Fibroblast of lung (primary cell): ENCODE measurements around the gene EPN3. TPM values are rescaled to one million over a fixed set of nuclear protein-coding genes. Genes with fewer than 3 reads are reported as not detected.

Experiments
- DNase-seq, 2 donors: peaks; one replicate each; pipeline versions ENCODE4 v3.0.0 to v3.0.0-alpha.2; 2010; ENCODE audit warnings: low read depth in 2 of 2
- H2AFZ ChIP-seq: 2 replicates; pipeline ENCODE4 v1.5.1; 2012; ENCODE audit warnings: low read length, control low read depth, inconsistent platforms
- H3K27ac ChIP-seq: 2 replicates; pipeline ENCODE4 v1.5.1; 2011; ENCODE audit warnings: low read length, control low read depth; ENCODE audit not compliant: insufficient read depth
- H3K27me3 ChIP-seq: 2 replicates; pipeline ENCODE4 v1.5.1; 2011; ENCODE audit warnings: mild to moderate bottlenecking, low read length; ENCODE audit not compliant: control insufficient read depth, insufficient read depth
- H3K36me3 ChIP-seq: 2 replicates; pipeline ENCODE4 v1.5.1; 2011; ENCODE audit warnings: low read length; ENCODE audit not compliant: control insufficient read depth, insufficient read depth
- H3K4me1 ChIP-seq: 2 replicates; pipeline ENCODE4 v1.5.1; 2011; ENCODE audit warnings: low read length; ENCODE audit not compliant: control insufficient read depth, insufficient read depth; ENCODE audit errors: extremely low read depth
- H3K4me2 ChIP-seq: 2 replicates; pipeline ENCODE4 v1.5.1; 2011; ENCODE audit warnings: low read length, control low read depth; ENCODE audit not compliant: insufficient read depth; ENCODE audit errors: extremely low read depth
- H3K4me3 ChIP-seq, 4 experiments: fragments of 200-600 bp in 1 of 4; sonication (generic) in 1 of 4; replicated peaks in 1 of 4; 2 replicates each; pipeline ENCODE4 v1.5.1; 2011 to 2016; ENCODE audit warnings: low read length in 4 of 4, low read depth in 3 of 4, mild to moderate bottlenecking in 3 of 4, control low read depth in 2 of 4, inconsistent platforms in 1 of 4, mixed read lengths in 1 of 4; ENCODE audit not compliant: insufficient read depth in 1 of 4; ENCODE audit errors: control extremely low read depth in 1 of 4
- H3K79me2 ChIP-seq: 2 replicates; pipeline ENCODE4 v1.5.1; 2012; ENCODE audit warnings: mild to moderate bottlenecking, low read length, inconsistent platforms; ENCODE audit not compliant: control insufficient read depth, insufficient read depth
- H3K9ac ChIP-seq: 2 replicates; pipeline ENCODE4 v1.5.1; 2011; ENCODE audit warnings: mild to moderate bottlenecking, low read length, control low read depth; ENCODE audit not compliant: insufficient read depth
- H3K9me3 ChIP-seq: 2 replicates; pipeline ENCODE4 v1.5.1; 2012; ENCODE audit warnings: low read depth, low read length; ENCODE audit not compliant: control insufficient read depth, insufficient read depth
- H4K20me1 ChIP-seq: 2 replicates; pipeline ENCODE4 v1.5.1; 2011; ENCODE audit warnings: low read length; ENCODE audit not compliant: control insufficient read depth, insufficient read depth; ENCODE audit errors: extremely low read depth
- CTCF ChIP-seq, 2 donors: IDR thresholded peaks in 1 of 2; conservative IDR thresholded peaks in 1 of 2; 1 replicate in 1 of 2; 2 replicates in 1 of 2; pipeline ENCODE4 v1.5.1; 2011 to 2012; ENCODE audit warnings: low read length in 2 of 2, control low read depth in 1 of 2, inconsistent platforms in 1 of 2, low read depth in 1 of 2, mild to moderate bottlenecking in 1 of 2
- EZH2 ChIP-seq: IDR thresholded peaks from 2 replicates; pipeline ENCODE4 v1.5.1; 2012; ENCODE audit warnings: low read length, control low read depth, mild to moderate bottlenecking; ENCODE audit errors: missing control alignments
- polyA plus RNA-seq, 2 donors: library from polyadenylated mRNA; depleted of rRNA in 1 of 2; stranded (reverse) in 1 of 2; unstranded in 1 of 2; fragments of >200 nt; gene quantifications; 2 replicates each; pipeline ENCODE4 v1.2.1, GENCODE V29; 2011 to 2012; ENCODE audit warnings: missing spikeins in 1 of 2
- total RNA-seq: library from RNA; depleted of rRNA; stranded (reverse); fragments of >200 nt; gene quantifications from 2 replicates; pipeline ENCODE4 v1.2.1, GENCODE V29; 2014

Gene EPN3
- total and polyA plus RNA-seq, 2 donors (not counting 1 experiment from before 2014, with no cell fraction given): not detected

DNA sequence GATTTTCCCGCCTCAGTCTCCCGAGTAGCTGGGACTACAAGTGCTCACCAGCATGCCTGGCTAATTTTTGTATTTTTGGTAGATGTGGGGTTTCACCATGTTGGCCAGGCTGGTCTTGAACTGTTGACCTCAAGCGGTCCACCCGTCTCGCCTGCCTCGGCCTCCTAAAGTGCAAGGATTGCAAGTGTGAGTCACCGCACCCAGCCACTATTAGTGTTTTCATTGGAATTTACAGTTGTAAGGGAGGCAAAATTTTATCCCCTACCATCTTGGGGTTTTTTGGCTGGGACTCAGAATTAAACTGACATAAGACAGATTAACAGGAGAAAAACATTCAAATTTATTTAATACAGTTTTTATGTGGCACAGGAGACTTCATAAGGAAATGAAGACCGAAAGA lies 36.6 kb upstream of the EPN3 start:
- TF ChIP-seq CTCF (conservative IDR thresholded peaks at IDR 0.05 in 1 of 2, IDR thresholded peaks at IDR 0.05 in 1 of 2; ENCODE audit: low read depth in 1 of 2, low read length in 2 of 2) (no peak), EZH2 (no peak)
- H3K27me3 ChIP-seq: no peaks in the 10 kb centered on the region
- no peaks in the 10 kb centered on the region for H4K20me1 ChIP-seq
- H3K27ac ChIP-seq: no peak overlapping the region
- no peak overlapping the region for H3K4me2 ChIP-seq
- H3K9me3 ChIP-seq: no peaks in the 10 kb centered on the region
- H3K4me1 ChIP-seq: no peaks in the 10 kb centered on the region
- H2AFZ ChIP-seq: no peak overlapping the region
- H3K79me2 ChIP-seq: no peaks in the 10 kb centered on the region
- no peak overlapping the region for H3K4me3 ChIP-seq
- H3K9ac ChIP-seq: no peak overlapping the region
- peak in 1 of 2 donors; percentile 72 for DNase-seq
- H3K36me3 ChIP-seq: no peaks in the 10 kb centered on the region

- no peaks in the 10 kb centered on the region for H3K79me2 ChIP-seq
- DNase-seq: no peak
- no peaks in the 10 kb centered on the region for H3K27me3 ChIP-seq
- no peak overlapping the region for H3K9ac ChIP-seq
- no peaks in the 10 kb centered on the region for H4K20me1 ChIP-seq
- no peak overlapping the region for H2AFZ ChIP-seq
- no peak for TF ChIP-seq CTCF (conservative IDR thresholded peaks at IDR 0.05 in 1 of 2, IDR thresholded peaks at IDR 0.05 in 1 of 2; ENCODE audit: low read depth in 1 of 2, low read length in 2 of 2)
- no peak for TF ChIP-seq EZH2
- no peaks in the 10 kb centered on the region for H3K36me3 ChIP-seq
- H3K27ac ChIP-seq: no peak overlapping the region
- H3K9me3 ChIP-seq: no peaks in the 10 kb centered on the region
- H3K4me1 ChIP-seq: no peaks in the 10 kb centered on the region
- H3K4me2 ChIP-seq: no peak overlapping the region
- H3K4me3 ChIP-seq: no peak overlapping the region
Observed at GRCh38 chr17:50498021-50498874, 34.3 kb upstream of the EPN3 start.

GRCh38 chr17:50499270-50499669 lies 33.3 kb upstream of the EPN3 start:
- H3K4me3 ChIP-seq: no peak overlapping the region
- no peaks in the 10 kb centered on the region for H4K20me1 ChIP-seq
- no peaks in the 10 kb centered on the region for H3K9me3 ChIP-seq
- no peaks in the 10 kb centered on the region for H3K4me1 ChIP-seq
- no peak overlapping the region for H3K9ac ChIP-seq
- no peak for DNase-seq
- H2AFZ ChIP-seq: no peak overlapping the region
- H3K27me3 ChIP-seq: no peaks in the 10 kb centered on the region
- no peaks in the 10 kb centered on the region for H3K79me2 ChIP-seq
- no peaks in the 10 kb centered on the region for H3K36me3 ChIP-seq
- no peak for TF ChIP-seq CTCF (conservative IDR thresholded peaks at IDR 0.05 in 1 of 2, IDR thresholded peaks at IDR 0.05 in 1 of 2; ENCODE audit: low read depth in 1 of 2, low read length in 2 of 2)
- TF ChIP-seq EZH2: no peak
- no peak overlapping the region for H3K27ac ChIP-seq
- H3K4me2 ChIP-seq: no peak overlapping the region
